Kasumi-1 (cell line): Measurements from ENCODE around the gene APOBEC2.
A peak's percentile ranks its signal among the peaks of the same experiment; 100 is the strongest.
"Not testable (repeated sequence)": the region's sequence is repeated elsewhere in the genome, so short reads cannot be mapped to it uniquely, and the experiment has no call there.

ENCODE experiments used
- DNase-seq, 2 experiments: peaks; one replicate each; lab custom pipeline; 2025; lab: John Stamatoyannopoulos, UW

Gene APOBEC2

GRCh38 chr6:41053041-41053440 is at the start of gene APOBEC2:
TSS of gene APOBEC2 (plus strand) at chr6:41053202. CDS start at chr6:41053348, 146 bp downstream.
- no peak for DNase-seq

- DNase-seq: peak; percentile 54 to 73
Measured at GRCh38 chr6:41006217-41006616, 46.8 kb upstream of the APOBEC2 start.

GRCh38 chr6:41006980-41007379 is 46.0 kb upstream of the APOBEC2 start:
- not testable (repeated sequence) for DNase-seq

- DNase-seq: no peak
Measured at GRCh38 chr6:41008011-41008410, 45.0 kb upstream of the APOBEC2 start.

GRCh38 chr6:41009669-41010068 is 43.3 kb upstream of the APOBEC2 start:
- DNase-seq: no peak

- DNase-seq: no peak
Measured at GRCh38 chr6:41011673-41012072, 41.3 kb upstream of the APOBEC2 start.

GRCh38 chr6:41013466-41014153 is 39.4 kb upstream of the APOBEC2 start:
- no peak for DNase-seq

GRCh38 chr6:41014780-41015179 is 38.2 kb upstream of the APOBEC2 start:
- no peak for DNase-seq

GRCh38 chr6:41015860-41016259 is 37.1 kb upstream of the APOBEC2 start:
- not testable (repeated sequence) for DNase-seq

GRCh38 chr6:41017663-41018062 is 35.3 kb upstream of the APOBEC2 start:
- no peak for DNase-seq

- DNase-seq: no peak
Measured at GRCh38 chr6:41021832-41022231, 31.2 kb upstream of the APOBEC2 start.

- DNase-seq: no peak
Measured at GRCh38 chr6:41022294-41022693, 30.7 kb upstream of the APOBEC2 start.

- DNase-seq: no peak
Measured at GRCh38 chr6:41023114-41023513, 29.9 kb upstream of the APOBEC2 start.

- DNase-seq: no peak
Measured at GRCh38 chr6:41025966-41026530, 27.0 kb upstream of the APOBEC2 start.

- peak in 1 of 2 experiments; percentile 31 for DNase-seq
Measured at GRCh38 chr6:41027241-41027640, 25.8 kb upstream of the APOBEC2 start.

- peak; percentile 68 to 72 for DNase-seq
Measured at GRCh38 chr6:41027799-41028560, 25.0 kb upstream of the APOBEC2 start.

GRCh38 chr6:41028561-41029412 is 24.2 kb upstream of the APOBEC2 start:
- peak in 1 of 2 experiments; percentile 6 for DNase-seq

GRCh38 chr6:41032830-41033229 is 20.2 kb upstream of the APOBEC2 start:
- no peak for DNase-seq

- no peak for DNase-seq
Measured at GRCh38 chr6:41033776-41034175, 19.2 kb upstream of the APOBEC2 start.

GRCh38 chr6:41036186-41036585 is 16.8 kb upstream of the APOBEC2 start:
- DNase-seq: no peak

- DNase-seq: no peak
Measured at GRCh38 chr6:41036601-41037000, 16.4 kb upstream of the APOBEC2 start.
